ENCODE data around the gene NAP1L4.

DNA sequence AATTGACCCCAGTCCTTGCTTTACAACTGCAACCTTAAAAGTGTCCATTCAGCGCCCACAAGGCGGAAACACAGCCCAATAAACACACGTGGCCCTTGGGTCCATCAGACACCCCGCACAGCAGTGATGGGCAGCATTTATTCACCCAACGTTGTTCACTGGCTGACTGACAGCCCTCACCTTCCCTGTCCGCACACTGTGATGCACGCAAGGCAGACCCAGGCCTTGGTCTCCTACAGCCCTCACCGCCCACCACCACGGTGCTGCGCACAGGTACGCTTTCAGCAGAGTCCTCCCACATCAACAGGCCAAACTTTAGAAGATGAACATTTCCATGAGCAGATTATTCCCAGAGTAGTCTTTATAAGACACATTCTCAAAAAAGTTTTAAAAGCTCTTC, 42.2 kb downstream of the NAP1L4 start:
- no peak for TF ChIP-seq ETV6 (CRISPR knock-in tag; IDR thresholded peaks at IDR 0.05)
- TF ChIP-seq, protein P1, sequence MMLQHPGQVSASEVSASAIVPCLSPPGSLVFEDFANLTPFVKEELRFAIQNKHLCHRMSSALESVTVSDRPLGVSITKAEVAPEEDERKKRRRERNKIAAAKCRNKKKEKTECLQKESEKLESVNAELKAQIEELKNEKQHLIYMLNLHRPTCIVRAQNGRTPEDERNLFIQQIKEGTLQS (CRISPR knock-in tag; conservative IDR thresholded peaks at IDR 0.05), result no peak

All from WTC11 (cell line).